K562 (cell line): ENCODE measurements around the gene CFAP97D1. TPM values are rescaled to one million over a fixed set of nuclear protein-coding genes. Genes with fewer than 3 reads are reported as not detected.
A peak's percentile ranks its signal among the peaks of the same experiment; 100 is the strongest.

ENCODE experiments used
- ATAC-seq: fragments of 200-7000 bp; cut with Tn5 transposase; 3 replicates; pipeline ENCODE4 v1.9.1; 2020; ENCODE audit warnings: moderate library complexity
- BruUV-seq: library from RNA; stranded (reverse); fragments of 400-500 nt; replicated peaks from 2 replicates; lab custom pipeline; 2021; lab: Mats Ljungman, UMichigan
- CTCF ChIA-PET: fragments of 300-600 bp; formaldehyde crosslinking; extraction: SDS; loops from one replicate; lab custom pipeline; 2021; ENCODE audit warnings: low intra/inter-chr PET ratio; lab: Yijun Ruan, JAX
- POLR2A ChIA-PET: fragments of 300-600, 350-650 bp; sonication (Branson Sonifier 250); formaldehyde crosslinking; extraction: SDS; loops from one replicate; lab custom pipeline; 2021; ENCODE audit warnings: antibody characterized with exemption, inconsistent platforms; lab: Yijun Ruan, JAX
- DNase-seq, 4 experiments: peaks; one replicate each; pipeline versions ENCODE4 v3.0.0 to v3.0.0-alpha.2; 2011 to 2018; ENCODE audit warnings: low spot score in 3 of 4, mixed read lengths in 3 of 4; ENCODE audit errors: extremely low read depth in 1 of 4
- FAIRE-seq: peaks from 2 replicates; lab custom pipeline; 2011; peaks lifted over from hg19 to GRCh38; lab: Jason Lieb, UNC
- H2AFZ ChIP-seq: 2 replicates; pipeline ENCODE4 v1.6.0; 2011; ENCODE audit warnings: low read depth, low read length, control low read depth, inconsistent platforms
- H3K27ac ChIP-seq: fragments of 200-600 bp; 3 replicates; pipeline ENCODE4 v1.8.0; 2011; ENCODE audit warnings: low read depth, mild to moderate bottlenecking, control low read depth, inconsistent platforms, low read length, moderate library complexity, mixed read lengths; ENCODE audit errors: extremely low read depth
- H3K27me3 ChIP-seq, 2 experiments: fragments of 300-600 bp in 1 of 2; 2 replicates in 1 of 2; 3 replicates in 1 of 2; pipeline versions ENCODE4 v1.6.0 to v1.8.0; 2011; ENCODE audit warnings: inconsistent platforms in 2 of 2, low read length in 2 of 2, mild to moderate bottlenecking in 1 of 2, mixed read lengths in 1 of 2, moderate library complexity in 1 of 2; ENCODE audit not compliant: control insufficient read depth in 2 of 2, insufficient read depth in 2 of 2
- H3K36me3 ChIP-seq: fragments of 300-600 bp; 3 replicates; pipeline ENCODE4 v1.8.0; 2011; ENCODE audit warnings: mild to moderate bottlenecking, low read length, inconsistent platforms; ENCODE audit not compliant: control insufficient read depth, insufficient read depth
- H3K4me1 ChIP-seq, 2 experiments: fragments of 200-600 bp in 1 of 2; replicated peaks in 1 of 2; 2 replicates in 1 of 2; 3 replicates in 1 of 2; pipeline versions ENCODE4 v1.5.1 to v1.8.0; 2011; ENCODE audit warnings: inconsistent platforms in 2 of 2, low read length in 2 of 2, mild to moderate bottlenecking in 1 of 2, mixed read lengths in 1 of 2, moderate library complexity in 1 of 2; ENCODE audit not compliant: control insufficient read depth in 2 of 2, insufficient read depth in 2 of 2
- H3K4me2 ChIP-seq: 2 replicates; pipeline ENCODE4 v1.6.1; 2011; ENCODE audit warnings: low read length, control low read depth, inconsistent platforms, mixed read lengths; ENCODE audit not compliant: insufficient read depth
- H3K4me3 ChIP-seq: fragments of 200-600 bp; sonication (generic), shearing (Covaris generic); 2 replicates; pipeline ENCODE4 v1.5.1; 2016; ENCODE audit warnings: control low read depth, inconsistent platforms
- H3K79me2 ChIP-seq: fragments of 200-600 bp; 3 replicates; pipeline ENCODE4 v1.8.0; 2011; ENCODE audit warnings: low read length, inconsistent platforms; ENCODE audit not compliant: control insufficient read depth, insufficient read depth
- H3K9ac ChIP-seq, 2 experiments: 2 replicates each; pipeline versions ENCODE4 v1.6.0 to v1.6.1; 2011; ENCODE audit warnings: low read depth in 2 of 2, low read length in 2 of 2, control low read depth in 1 of 2, inconsistent platforms in 1 of 2, mild to moderate bottlenecking in 1 of 2, mixed read lengths in 1 of 2; ENCODE audit not compliant: insufficient read depth in 1 of 2
- H3K9me1 ChIP-seq: one replicate; pipeline ENCODE4 v1.6.0; 2011; ENCODE audit warnings: inconsistent platforms, mild to moderate bottlenecking, low read length, moderate library complexity; ENCODE audit not compliant: control insufficient read depth, insufficient read depth
- H3K9me3 ChIP-seq: replicated peaks from 2 replicates; pipeline ENCODE4 v1.5.1; 2011; ENCODE audit warnings: low read depth, low read length, inconsistent platforms; ENCODE audit not compliant: control insufficient read depth, insufficient read depth
- H4K20me1 ChIP-seq: replicated peaks from 2 replicates; pipeline ENCODE4 v1.6.1; 2011; ENCODE audit warnings: low read length, inconsistent platforms, mixed read lengths; ENCODE audit not compliant: control insufficient read depth, insufficient read depth
- CEBPB ChIP-seq: fragments of 450-650 bp; IDR thresholded peaks from 2 replicates; pipeline ENCODE4 v1.6.1; 2016; ENCODE audit warnings: missing genetic modification characterization, missing compliant biosample characterization
- NFIC ChIP-seq: fragments of 450-650 bp; IDR thresholded peaks from 2 replicates; pipeline ENCODE4 v1.6.1; 2017; ENCODE audit warnings: mild to moderate bottlenecking, inconsistent platforms
- WGBS: fragments of 100-300 bp; shearing (Covaris generic); methylation state at CpG from one replicate; pipeline ENCODE4 v1.1.6; 2016; ENCODE audit warnings: low coverage, mixed read lengths; ENCODE audit not compliant: insufficient coverage; ENCODE audit errors: missing lambda C conversion rate; 5-methylcytosine and 5-hydroxymethylcytosine counted together
- in situ Hi-C: fragments of 300-500 bp; cut with MboI; formaldehyde crosslinking; loops from 4 replicates; pipeline ENCODE4 v1.15.0; 2018; ENCODE audit warnings: inconsistent platforms, mixed read lengths
- intact Hi-C: fragments of 100-400 bp; cut with micrococcal nuclease; formaldehyde crosslinking; loops from 2 replicates; pipeline ENCODE4 v1.14.2; 2022
- polyA plus RNA-seq, 8 experiments: library from polyadenylated mRNA; depleted of rRNA in 4 of 8; stranded (reverse) in 5 of 8; unstranded in 3 of 8; fragments of >200 nt; fragmentation: Nextera tagmentation in 2 of 8; fragmentation: Illumina TruSeq in 1 of 8; extraction: Ambion mirVana in 2 of 8; extraction: Trizol in 1 of 8; gene quantifications; 2 replicates each; pipeline versions ENCODE4 v1.2.1 to v1.2.3, GENCODE V29; 2011 to 2014; ENCODE audit warnings: inconsistent platforms in 1 of 8, missing spikeins in 1 of 8
- total RNA-seq, 7 experiments: library from RNA; depleted of rRNA in 6 of 7; stranded (reverse); fragments of >200 nt in 6 of 7; fragmentation: Illumina TruSeq in 2 of 7; extraction: Trizol in 2 of 7; gene quantifications; 2 replicates each; pipeline versions ENCODE4 v1.2.1 to v1.2.3, GENCODE V29; 2011 to 2021; ENCODE audit warnings: low replicate concordance in 1 of 7
- TF ChIP-seq, protein P1 (sequence below): sonication (generic); formaldehyde crosslinking; IDR thresholded peaks from 2 replicates; pipeline ENCODE4 v1.8.1; 2023; ENCODE audit warnings: mild to moderate bottlenecking, missing genetic modification reagents

CFAP97D1 gene
- total and polyA plus RNA-seq, 9 of the 15 experiments (the other 6 are each of a cell fraction or from before 2014, with no cell fraction given) = not detected

- whole genome bisulfite sequencing = 13% methylated on average over 2 of the region's 2 CpGs
- Histone ChIP-seq H3K4me3 (no peak overlapping the region), H3K27me3 (peaks cover 0 to 10% of the 10 kb centered on the region in 2 experiments; a peak in 1 of 5 replicates), H2AFZ (no peak overlapping the region), H4K20me1 (no peaks in the 10 kb centered on the region), H3K4me1 (peaks cover 5 to 22% of the 10 kb centered on the region in 2 experiments), H3K4me2 (no peak overlapping the region), H3K27ac (no peak overlapping the region), H3K9me1 (no peaks in the 10 kb centered on the region), H3K9ac (no peak overlapping the region), H3K79me2 (no peaks in the 10 kb centered on the region), H3K9me3 (peaks cover 5% of the 10 kb centered on the region), H3K36me3 (no peaks in the 10 kb centered on the region)
- in situ Hi-C loops (no loop called here), intact Hi-C loops (no loop called here)
- TF ChIP-seq CEBPB (tag) = 0 out of 2 replicates have a peak, but pooled peaks have one; percentile 22
- TF ChIP-seq NFIC = peak; percentile 79
- TF ChIP-seq, protein P1, sequence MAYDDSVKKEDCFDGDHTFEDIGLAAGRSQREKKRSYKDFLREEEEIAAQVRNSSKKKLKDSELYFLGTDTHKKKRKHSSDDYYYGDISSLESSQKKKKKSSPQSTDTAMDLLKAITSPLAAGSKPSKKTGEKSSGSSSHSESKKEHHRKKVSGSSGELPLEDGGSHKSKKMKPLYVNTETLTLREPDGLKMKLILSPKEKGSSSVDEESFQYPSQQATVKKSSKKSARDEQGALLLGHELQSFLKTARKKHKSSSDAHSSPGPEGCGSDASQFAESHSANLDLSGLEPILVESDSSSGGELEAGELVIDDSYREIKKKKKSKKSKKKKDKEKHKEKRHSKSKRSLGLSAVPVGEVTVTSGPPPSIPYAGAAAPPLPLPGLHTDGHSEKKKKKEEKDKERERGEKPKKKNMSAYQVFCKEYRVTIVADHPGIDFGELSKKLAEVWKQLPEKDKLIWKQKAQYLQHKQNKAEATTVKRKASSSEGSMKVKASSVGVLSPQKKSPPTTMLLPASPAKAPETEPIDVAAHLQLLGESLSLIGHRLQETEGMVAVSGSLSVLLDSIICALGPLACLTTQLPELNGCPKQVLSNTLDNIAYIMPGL (CRISPR knock-in tag) = no peak
- POLR2A ChIA-PET = interaction anchor here (0.7 to 1.0 kb wide), 3 partner anchors 17 to 141 kb away, joined by 3 to 4 read pairs (median 3); no protein-coding TSS in a partner anchor
- no peak for ATAC-seq
- BruUV-seq = no TSS peak
- CTCF ChIA-PET = no interaction called here
- peak in 1 of 4 experiments; percentile 13 for DNase-seq
- FAIRE-seq = no peak
These were observed 53.9 kb downstream of the CFAP97D1 start for GRCh38 chr17:43834106-43834505.

Other genes starting within 250 kb of the CFAP97D1 start
Only the 7 nearest of the 11 such genes appear.
- not detected in 2 replicates for gene MEOX1, start 118.5 kb upstream of the CFAP97D1 start, total RNA-seq (2014; rRNA removed)
- not detected in 2 replicates for gene MEOX1, start 118.5 kb upstream of the CFAP97D1 start, total RNA-seq (2014; rRNA removed; fragmentation: Illumina TruSeq; extraction: Trizol)
- not detected in 2 replicates for gene MEOX1, start 118.5 kb upstream of the CFAP97D1 start, total RNA-seq (2015; rRNA removed; fragmentation: Illumina TruSeq; extraction: Trizol)
- not detected in 2 replicates for gene MEOX1, start 118.5 kb upstream of the CFAP97D1 start, total RNA-seq (2021)
- gene MEOX1, start 118.5 kb upstream of the CFAP97D1 start, polyA plus RNA-seq (2011; rRNA removed) = not detected in 2 replicates
- gene MEOX1, start 118.5 kb upstream of the CFAP97D1 start, polyA plus RNA-seq (2014; fragmentation: Illumina TruSeq; extraction: Trizol) = not detected in 2 replicates
- gene MEOX1, start 118.5 kb upstream of the CFAP97D1 start, polyA plus RNA-seq (2014; fragmentation: Nextera tagmentation; extraction: Ambion mirVana) = not detected
- not detected in 2 replicates for gene MEOX1, start 118.5 kb upstream of the CFAP97D1 start, polyA plus RNA-seq (2014; rRNA removed)
- not detected in 2 replicates for gene SOST, start 21.6 kb upstream of the CFAP97D1 start, total RNA-seq (2014; rRNA removed)
- gene SOST, start 21.6 kb upstream of the CFAP97D1 start, total RNA-seq (2014; rRNA removed; fragmentation: Illumina TruSeq; extraction: Trizol) = not detected in 2 replicates
- gene SOST, start 21.6 kb upstream of the CFAP97D1 start, total RNA-seq (2015; rRNA removed; fragmentation: Illumina TruSeq; extraction: Trizol) = not detected in 2 replicates
- not detected in 2 replicates for gene SOST, start 21.6 kb upstream of the CFAP97D1 start, total RNA-seq (2021)
- not detected in 2 replicates for gene SOST, start 21.6 kb upstream of the CFAP97D1 start, polyA plus RNA-seq (2011; rRNA removed)
- not detected in 2 replicates for gene SOST, start 21.6 kb upstream of the CFAP97D1 start, polyA plus RNA-seq (2014; fragmentation: Illumina TruSeq; extraction: Trizol)
- gene SOST, start 21.6 kb upstream of the CFAP97D1 start, polyA plus RNA-seq (2014; fragmentation: Nextera tagmentation; extraction: Ambion mirVana) = not detected
- not detected in 2 replicates for gene SOST, start 21.6 kb upstream of the CFAP97D1 start, polyA plus RNA-seq (2014; rRNA removed)
- gene DUSP3, start 1.5 kb upstream of the CFAP97D1 start, total RNA-seq (2014; rRNA removed) = 9.4 and 13.2 TPM in 2 replicates
- gene DUSP3, start 1.5 kb upstream of the CFAP97D1 start, total RNA-seq (2014; rRNA removed; fragmentation: Illumina TruSeq; extraction: Trizol) = 11.9 and 12.3 TPM in 2 replicates
- 13.3 and 15.4 TPM in 2 replicates for gene DUSP3, start 1.5 kb upstream of the CFAP97D1 start, total RNA-seq (2015; rRNA removed; fragmentation: Illumina TruSeq; extraction: Trizol)
- gene DUSP3, start 1.5 kb upstream of the CFAP97D1 start, total RNA-seq (2021) = 14.4 and 15.5 TPM in 2 replicates
- 19.8 and 20.2 TPM in 2 replicates for gene DUSP3, start 1.5 kb upstream of the CFAP97D1 start, polyA plus RNA-seq (2011; rRNA removed)
- 13.2 and 13.6 TPM in 2 replicates for gene DUSP3, start 1.5 kb upstream of the CFAP97D1 start, polyA plus RNA-seq (2014; fragmentation: Illumina TruSeq; extraction: Trizol)
- gene DUSP3, start 1.5 kb upstream of the CFAP97D1 start, polyA plus RNA-seq (2014; fragmentation: Nextera tagmentation; extraction: Ambion mirVana) = 1 to 10 TPM; 4.1 to 5.0 TPM
- 11.9 and 13.1 TPM in 2 replicates for gene DUSP3, start 1.5 kb upstream of the CFAP97D1 start, polyA plus RNA-seq (2014; rRNA removed)
- gene MPP3, start 52.7 kb downstream of the CFAP97D1 start, total RNA-seq (2014; rRNA removed) = 6.0 and 10.4 TPM in 2 replicates
- 3.1 TPM in 2 replicates for gene MPP3, start 52.7 kb downstream of the CFAP97D1 start, total RNA-seq (2014; rRNA removed; fragmentation: Illumina TruSeq; extraction: Trizol)
- 2.2 and 2.9 TPM in 2 replicates for gene MPP3, start 52.7 kb downstream of the CFAP97D1 start, total RNA-seq (2015; rRNA removed; fragmentation: Illumina TruSeq; extraction: Trizol)
- gene MPP3, start 52.7 kb downstream of the CFAP97D1 start, total RNA-seq (2021) = 5.1 and 5.9 TPM in 2 replicates
- gene MPP3, start 52.7 kb downstream of the CFAP97D1 start, polyA plus RNA-seq (2011; rRNA removed) = 5.3 and 6.2 TPM in 2 replicates
- gene MPP3, start 52.7 kb downstream of the CFAP97D1 start, polyA plus RNA-seq (2014; fragmentation: Illumina TruSeq; extraction: Trizol) = 4.1 and 4.5 TPM in 2 replicates
- 1 to 10 TPM in 1 of 2 experiments, under 1 TPM in 1; 0.41 to 1.1 TPM for gene MPP3, start 52.7 kb downstream of the CFAP97D1 start, polyA plus RNA-seq (2014; fragmentation: Nextera tagmentation; extraction: Ambion mirVana)
- 5.3 and 5.4 TPM in 2 replicates for gene MPP3, start 52.7 kb downstream of the CFAP97D1 start, polyA plus RNA-seq (2014; rRNA removed)
- not detected in 2 replicates for gene CD300LG, start 66.7 kb downstream of the CFAP97D1 start, total RNA-seq (2014; rRNA removed)
- gene CD300LG, start 66.7 kb downstream of the CFAP97D1 start, total RNA-seq (2014; rRNA removed; fragmentation: Illumina TruSeq; extraction: Trizol) = not detected in 2 replicates
- not detected in 2 replicates for gene CD300LG, start 66.7 kb downstream of the CFAP97D1 start, total RNA-seq (2015; rRNA removed; fragmentation: Illumina TruSeq; extraction: Trizol)
- gene CD300LG, start 66.7 kb downstream of the CFAP97D1 start, total RNA-seq (2021) = not detected in 2 replicates
- not detected in 2 replicates for gene CD300LG, start 66.7 kb downstream of the CFAP97D1 start, polyA plus RNA-seq (2011; rRNA removed)
- gene CD300LG, start 66.7 kb downstream of the CFAP97D1 start, polyA plus RNA-seq (2014; fragmentation: Illumina TruSeq; extraction: Trizol) = not detected in 2 replicates
- gene CD300LG, start 66.7 kb downstream of the CFAP97D1 start, polyA plus RNA-seq (2014; fragmentation: Nextera tagmentation; extraction: Ambion mirVana) = not detected
- gene CD300LG, start 66.7 kb downstream of the CFAP97D1 start, polyA plus RNA-seq (2014; rRNA removed) = not detected in 2 replicates
- 0.14 and 0.41 TPM in 2 replicates for gene MPP2, start 127.1 kb downstream of the CFAP97D1 start, total RNA-seq (2014; rRNA removed)
- gene MPP2, start 127.1 kb downstream of the CFAP97D1 start, total RNA-seq (2014; rRNA removed; fragmentation: Illumina TruSeq; extraction: Trizol) = 0.35 and 0.44 TPM in 2 replicates
- gene MPP2, start 127.1 kb downstream of the CFAP97D1 start, total RNA-seq (2015; rRNA removed; fragmentation: Illumina TruSeq; extraction: Trizol) = 0.26 and 0.33 TPM in 2 replicates
- 0.45 and 0.53 TPM in 2 replicates for gene MPP2, start 127.1 kb downstream of the CFAP97D1 start, total RNA-seq (2021)
- 1.0 and 1.2 TPM in 2 replicates for gene MPP2, start 127.1 kb downstream of the CFAP97D1 start, polyA plus RNA-seq (2011; rRNA removed)
- 0.24 and 0.28 TPM in 2 replicates for gene MPP2, start 127.1 kb downstream of the CFAP97D1 start, polyA plus RNA-seq (2014; fragmentation: Illumina TruSeq; extraction: Trizol)
- gene MPP2, start 127.1 kb downstream of the CFAP97D1 start, polyA plus RNA-seq (2014; fragmentation: Nextera tagmentation; extraction: Ambion mirVana) = under 1 TPM; 0.04 TPM
- 0.12 and 0.39 TPM in 2 replicates for gene MPP2, start 127.1 kb downstream of the CFAP97D1 start, polyA plus RNA-seq (2014; rRNA removed)
- gene PPY, start 162.0 kb downstream of the CFAP97D1 start, total RNA-seq (2014; rRNA removed) = not detected in 2 replicates
- not detected in 2 replicates for gene PPY, start 162.0 kb downstream of the CFAP97D1 start, total RNA-seq (2014; rRNA removed; fragmentation: Illumina TruSeq; extraction: Trizol)
- gene PPY, start 162.0 kb downstream of the CFAP97D1 start, total RNA-seq (2015; rRNA removed; fragmentation: Illumina TruSeq; extraction: Trizol) = not detected in 2 replicates
- gene PPY, start 162.0 kb downstream of the CFAP97D1 start, total RNA-seq (2021) = not detected in 2 replicates
- gene PPY, start 162.0 kb downstream of the CFAP97D1 start, polyA plus RNA-seq (2011; rRNA removed) = not detected in 2 replicates
- not detected in 2 replicates for gene PPY, start 162.0 kb downstream of the CFAP97D1 start, polyA plus RNA-seq (2014; fragmentation: Illumina TruSeq; extraction: Trizol)
- gene PPY, start 162.0 kb downstream of the CFAP97D1 start, polyA plus RNA-seq (2014; fragmentation: Nextera tagmentation; extraction: Ambion mirVana) = not detected
- gene PPY, start 162.0 kb downstream of the CFAP97D1 start, polyA plus RNA-seq (2014; rRNA removed) = 1.9 TPM in 1 of 2 replicates, not detected in the other